H1 (cell line): ENCODE measurements around the gene PTPRD. TPM values are rescaled to one million over a fixed set of nuclear protein-coding genes. Genes with fewer than 3 reads are reported as not detected.

Source experiments
- CTCF ChIA-PET: fragments of 300-600 bp; sonication (Branson Sonifier 250); formaldehyde crosslinking; loops from one replicate; lab custom pipeline; 2021; ENCODE audit not compliant: partially characterized antibody; lab: Charles Lee
- POLR2A ChIA-PET: fragments of 300-600 bp; sonication (Branson Sonifier 250); formaldehyde crosslinking; loops from one replicate; lab custom pipeline; 2021; ENCODE audit warnings: inconsistent platforms; ENCODE audit not compliant: partially characterized antibody; lab: Charles Lee
- DNase-seq, 2 experiments: peaks; one replicate each; pipeline versions ENCODE4 v3.0.0 to v3.0.0-alpha.2; 2010 to 2022; ENCODE audit warnings: low spot score in 2 of 2, low read depth in 1 of 2, mixed read lengths in 1 of 2
- FAIRE-seq: peaks from 2 replicates; lab custom pipeline; 2011; peaks lifted over from hg19 to GRCh38; lab: Jason Lieb, UNC
- H2AFZ ChIP-seq: 2 replicates; pipeline ENCODE4 v1.8.1; 2012; ENCODE audit warnings: low read length, inconsistent platforms
- H2AK5ac ChIP-seq: 2 replicates; pipeline ENCODE4 v1.6.1; 2013; ENCODE audit warnings: low read depth, low read length
- H2BK120ac ChIP-seq: replicated peaks from 2 replicates; pipeline ENCODE3; 2013; ENCODE audit warnings: low read depth, low read length, inconsistent platforms
- H2BK12ac ChIP-seq: 2 replicates; pipeline ENCODE4 v1.6.1; 2013; ENCODE audit warnings: low read depth, low read length
- H2BK15ac ChIP-seq: 2 replicates; pipeline ENCODE4 v1.6.1; 2013; ENCODE audit warnings: low read length
- H2BK20ac ChIP-seq: 2 replicates; pipeline ENCODE4 v1.6.1; 2013; ENCODE audit warnings: low read length
- H2BK5ac ChIP-seq: 2 replicates; pipeline ENCODE4 v1.6.1; 2013; ENCODE audit warnings: low read depth, low read length
- H3K14ac ChIP-seq: 2 replicates; pipeline ENCODE4 v1.6.1; 2013; ENCODE audit warnings: inconsistent platforms; ENCODE audit not compliant: insufficient read length
- H3K18ac ChIP-seq: 2 replicates; pipeline ENCODE4 v1.6.1; 2013; ENCODE audit warnings: low read length; ENCODE audit errors: extremely low read depth
- H3K23ac ChIP-seq: 2 replicates; pipeline ENCODE4 v1.6.1; 2013; ENCODE audit warnings: inconsistent platforms; ENCODE audit not compliant: insufficient read length
- H3K23me2 ChIP-seq: 2 replicates; pipeline ENCODE4 v1.6.1; 2013; ENCODE audit warnings: low read depth, low read length
- H3K27ac ChIP-seq: 2 replicates; pipeline ENCODE4 v1.6.1; 2011; ENCODE audit warnings: low read depth, low read length, inconsistent platforms
- H3K27me3 ChIP-seq, 4 experiments: replicated peaks in 1 of 4; 1 replicate in 1 of 4; 2 replicates in 3 of 4; pipeline versions ENCODE4 v1.6.1 to v1.8.1; 2011 to 2013; ENCODE audit warnings: low read length in 3 of 4, mild to moderate bottlenecking in 3 of 4, inconsistent platforms in 2 of 4, mixed read lengths in 2 of 4, moderate library complexity in 1 of 4; ENCODE audit not compliant: control insufficient read depth in 3 of 4, insufficient read depth in 3 of 4; ENCODE audit errors: extremely low read depth in 1 of 4
- H3K36me3 ChIP-seq, 4 experiments: 2 replicates each; pipeline versions ENCODE4 v1.6.1 to v1.8.1; 2011 to 2013; ENCODE audit warnings: mild to moderate bottlenecking in 4 of 4, low read length in 3 of 4, moderate library complexity in 2 of 4, control low read depth in 1 of 4, inconsistent platforms in 1 of 4; ENCODE audit not compliant: insufficient read depth in 4 of 4, control insufficient read depth in 2 of 4
- H3K4ac ChIP-seq: replicated peaks from 2 replicates; pipeline ENCODE3; 2013; ENCODE audit warnings: low read length, low read depth, mixed read lengths, inconsistent platforms; ENCODE audit not compliant: insufficient read length
- H3K4me1 ChIP-seq, 4 experiments: replicated peaks in 1 of 4; 1 replicate in 1 of 4; 2 replicates in 3 of 4; pipeline versions ENCODE4 v1.6.1 to v1.8.1; 2011 to 2013; ENCODE audit warnings: low read length in 3 of 4, inconsistent platforms in 2 of 4, mixed read lengths in 1 of 4; ENCODE audit not compliant: insufficient read depth in 4 of 4, control insufficient read depth in 3 of 4
- H3K4me2 ChIP-seq, 2 experiments: 2 replicates each; pipeline versions ENCODE4 v1.6.1 to v1.8.1; 2011 to 2013; ENCODE audit warnings: low read depth in 2 of 2, low read length in 2 of 2, control low read depth in 1 of 2, inconsistent platforms in 1 of 2, mild to moderate bottlenecking in 1 of 2; ENCODE audit not compliant: insufficient read depth in 1 of 2
- H3K4me3 ChIP-seq, 4 experiments: fragments of 200-600, 300-600 bp in 1 of 4; sonication (generic), shearing (Covaris generic), sonication (Bioruptor Twin) in 1 of 4; 2 replicates each; pipeline versions ENCODE4 v1.5.1 to v1.8.1; 2011 to 2016; ENCODE audit warnings: low read length in 4 of 4, low read depth in 3 of 4, control low read depth in 2 of 4, inconsistent platforms in 2 of 4, mild to moderate bottlenecking in 2 of 4, mixed read lengths in 1 of 4, moderate library complexity in 1 of 4; ENCODE audit not compliant: insufficient read depth in 2 of 4; ENCODE audit errors: extremely low read depth in 1 of 4
- H3K56ac ChIP-seq: replicated peaks from 2 replicates; pipeline ENCODE3; 2013; ENCODE audit warnings: low read depth, mild to moderate bottlenecking, mixed read lengths, low read length, inconsistent platforms; ENCODE audit not compliant: insufficient read length
- H3K79me1 ChIP-seq: 2 replicates; pipeline ENCODE4 v1.6.1; 2013; ENCODE audit warnings: low read depth, low read length, control low read depth
- H3K79me2 ChIP-seq, 2 experiments: 2 replicates each; pipeline versions ENCODE4 v1.6.1 to v1.8.1; 2012 to 2013; ENCODE audit warnings: low read length in 2 of 2, mild to moderate bottlenecking in 2 of 2, inconsistent platforms in 1 of 2; ENCODE audit not compliant: insufficient read depth in 2 of 2, control insufficient read depth in 1 of 2
- H3K9ac ChIP-seq, 4 experiments: replicated peaks in 1 of 4; 1 replicate in 1 of 4; 2 replicates in 3 of 4; pipeline versions ENCODE4 v1.6.1 to v1.8.1; 2011 to 2013; ENCODE audit warnings: low read depth in 3 of 4, low read length in 3 of 4, control low read depth in 2 of 4, mild to moderate bottlenecking in 2 of 4, moderate library complexity in 2 of 4, inconsistent platforms in 1 of 4; ENCODE audit errors: extremely low read depth in 1 of 4
- H3K9me3 ChIP-seq, 2 experiments: 2 replicates each; pipeline versions ENCODE4 v1.6.1 to v1.8.1; 2012 to 2013; ENCODE audit warnings: mild to moderate bottlenecking in 2 of 2, moderate library complexity in 2 of 2, control low read depth in 1 of 2, inconsistent platforms in 1 of 2, low read depth in 1 of 2, low read length in 1 of 2, mixed read lengths in 1 of 2; ENCODE audit not compliant: insufficient read depth in 2 of 2
- H4K20me1 ChIP-seq, 2 experiments: replicated peaks in 1 of 2; 2 replicates each; pipeline versions ENCODE3 to v1.8.1; 2011 to 2013; ENCODE audit warnings: inconsistent platforms in 2 of 2, low read length in 2 of 2, mild to moderate bottlenecking in 1 of 2; ENCODE audit not compliant: insufficient read depth in 2 of 2, control insufficient read depth in 1 of 2
- H4K5ac ChIP-seq: 2 replicates; pipeline ENCODE4 v1.6.1; 2013; ENCODE audit warnings: low read length, low read depth, mixed read lengths, inconsistent platforms; ENCODE audit not compliant: insufficient read length
- H4K8ac ChIP-seq: 2 replicates; pipeline ENCODE4 v1.8.0; 2013; ENCODE audit warnings: mild to moderate bottlenecking, moderate library complexity, low read length, inconsistent platforms; ENCODE audit not compliant: insufficient read depth; ENCODE audit errors: extremely low read depth
- H4K91ac ChIP-seq: replicated peaks from 2 replicates; pipeline ENCODE3; 2013; ENCODE audit warnings: low read length, mixed read lengths, inconsistent platforms; ENCODE audit not compliant: insufficient read length
- SIRT6 ChIP-seq: IDR thresholded peaks from one replicate; pipeline ENCODE4 v1.7.1; 2012; ENCODE audit warnings: low read length, inconsistent platforms
- WGBS, 2 experiments: shearing (Covaris generic) in 1 of 2; methylation state at CpG; one replicate each; pipeline versions ENCODE4 v1.1.6 to v1.1.7; 2013 to 2015; ENCODE audit warnings: low lambda C conversion rate in 2 of 2, mixed read lengths in 2 of 2, inconsistent platforms in 1 of 2, low coverage in 1 of 2, missing lambda C conversion rate in 1 of 2; ENCODE audit not compliant: insufficient replicate concordance in 2 of 2, insufficient coverage in 1 of 2, insufficient read length in 1 of 2; ENCODE audit errors: extremely low coverage in 1 of 2, missing lambda C conversion rate in 1 of 2; 5-methylcytosine and 5-hydroxymethylcytosine counted together
- polyA plus RNA-seq, 7 experiments: library from polyadenylated mRNA; depleted of rRNA in 3 of 7; stranded (reverse) in 5 of 7; unstranded in 2 of 7; fragments of >200 nt in 5 of 7; fragments of 200-250 nt in 2 of 7; gene quantifications; 1 replicate in 5 of 7; 2 replicates in 1 of 7; 4 replicates in 1 of 7; pipeline versions ENCODE4 v1.2.1 to v1.2.3, GENCODE V29; 2011 to 2013; ENCODE audit warnings: missing spikeins in 2 of 7, mixed read lengths in 2 of 7
- total RNA-seq: library from RNA; stranded (reverse); fragmentation: NEBNext Ultra II Directional; extraction: Animal tissue kit (Norgen Biotek cat#: 25700); gene quantifications from 2 replicates; pipeline ENCODE4 v1.2.1, GENCODE V29; 2021

Gene PTPRD
- total and polyA plus RNA-seq, 2 of the 8 experiments (the other 6 are each of a cell fraction or from before 2014, with no cell fraction given) = 17.2 to 77.0 TPM

GRCh38 chr9:8315211-8315610 is 2297.6 kb downstream of the PTPRD start:
- Histone ChIP-seq H4K8ac (no peak overlapping the region), H2BK5ac (no peak overlapping the region), H2BK120ac (no peak overlapping the region), H3K4ac (no peak overlapping the region), H3K18ac (no peak overlapping the region), H3K23me2 (no peaks in the 10 kb centered on the region), H3K9me3 (no peaks in the 10 kb centered on the region), H4K5ac (no peak overlapping the region), H3K79me1 (no peaks in the 10 kb centered on the region), H3K36me3 (no peaks in the 10 kb centered on the region), H3K23ac (no peak overlapping the region), H2BK12ac (no peak overlapping the region), H2BK15ac (no peak overlapping the region), H3K56ac (no peak overlapping the region), H2BK20ac (no peak overlapping the region), H2AFZ (no peak overlapping the region), H2AK5ac (no peak overlapping the region), H3K27ac (no peak overlapping the region), H3K9ac (no peak overlapping the region), H3K14ac (no peak overlapping the region), H3K4me1 (no peaks in the 10 kb centered on the region), H3K27me3 (no peaks in the 10 kb centered on the region), H3K4me2 (no peak overlapping the region), H4K20me1 (no peaks in the 10 kb centered on the region), H4K91ac (no peak overlapping the region), H3K79me2 (no peaks in the 10 kb centered on the region), H3K4me3 (no peak overlapping the region)
- no peak for FAIRE-seq
- POLR2A ChIA-PET = no interaction called here
- TF ChIP-seq SIRT6 = no peak
- CTCF ChIA-PET = interaction anchor here (0.6 kb wide), 1 partner anchor 690 kb away, joined by 3 read pairs; no protein-coding TSS in a partner anchor
- DNase-seq = no peak
- 94% methylated on average over 5 of the region's 5 CpGs; no CpG with 5 or more reads in 1 of the 2 experiments for WGBS, 2 experiments
